CD4-positive, CD25-positive, alpha-beta regulatory T cell (primary cell): ENCODE data around the gene INTS13. TPM values are rescaled to one million over a fixed set of nuclear protein-coding genes. Genes with fewer than 3 reads are reported as not detected.
A peak's percentile ranks its signal among the peaks of the same experiment; 100 is the strongest.
"Not testable (repeated sequence)": the region's sequence is repeated elsewhere in the genome, so short reads cannot be mapped to it uniquely, and the experiment has no call there.

Experiments
- ATAC-seq, 2 donors: fragments of 150-1000 bp; cut with Tn5 transposase; one replicate each; pipeline ENCODE4 v1.10.0; 2021; ENCODE audit warnings: low read depth in 2 of 2, moderate number of reproducible peaks in 2 of 2, moderate library complexity in 1 of 2
- DNase-seq, 3 donors: peaks; one replicate each; pipeline versions ENCODE4 v3.0.0 to v3.0.0-alpha.2; 2012 to 2022; ENCODE audit warnings: mixed read lengths in 1 of 3
- H3K27ac ChIP-seq: one replicate; pipeline ENCODE4 v1.7.0; 2013; ENCODE audit warnings: mild to moderate bottlenecking, low read length; ENCODE audit not compliant: insufficient read depth, poor library complexity, severe bottlenecking
- H3K27me3 ChIP-seq: one replicate; pipeline ENCODE4 v1.7.0; 2013; ENCODE audit warnings: low read length; ENCODE audit not compliant: control insufficient read depth, insufficient read depth
- H3K36me3 ChIP-seq: one replicate; pipeline ENCODE4 v1.7.0; 2013; ENCODE audit warnings: mild to moderate bottlenecking, low read length, moderate library complexity; ENCODE audit not compliant: control insufficient read depth, insufficient read depth
- H3K4me1 ChIP-seq: 2 replicates; pipeline ENCODE4 v1.7.0; 2013; ENCODE audit warnings: mild to moderate bottlenecking, low read length; ENCODE audit not compliant: insufficient read depth, control insufficient read depth, poor library complexity, severe bottlenecking
- H3K4me3 ChIP-seq: one replicate; pipeline ENCODE4 v1.7.0; 2013; ENCODE audit warnings: low read depth, mild to moderate bottlenecking, low read length, moderate library complexity
- H3K9me3 ChIP-seq, 2 experiments: 1 replicate in 1 of 2; 2 replicates in 1 of 2; pipeline ENCODE4 v1.7.0; 2013; ENCODE audit warnings: low read length in 2 of 2, mild to moderate bottlenecking in 1 of 2, moderate library complexity in 1 of 2; ENCODE audit not compliant: control insufficient read depth in 2 of 2
- H3K27ac Mint-ChIP-seq, 3 donors: one replicate each; pipeline ENCODE4 v1.8.0; 2020 to 2022; ENCODE audit warnings: mild to moderate bottlenecking in 3 of 3, mixed read lengths in 3 of 3, moderate library complexity in 2 of 3
- H3K27me3 Mint-ChIP-seq: one replicate; pipeline ENCODE4 v1.8.0; 2022; ENCODE audit warnings: mild to moderate bottlenecking, mixed read lengths
- H3K36me3 Mint-ChIP-seq: one replicate; pipeline ENCODE4 v1.8.0; 2020; ENCODE audit warnings: mixed read lengths
- H3K4me1 Mint-ChIP-seq, 4 donors: one replicate each; pipeline ENCODE4 v1.8.0; 2020 to 2022; ENCODE audit warnings: mixed read lengths in 4 of 4, mild to moderate bottlenecking in 1 of 4
- H3K4me3 Mint-ChIP-seq, 4 donors: one replicate each; pipeline ENCODE4 v1.8.0; 2020 to 2022; ENCODE audit warnings: mild to moderate bottlenecking in 4 of 4, mixed read lengths in 4 of 4, moderate library complexity in 3 of 4
- H3K9me3 Mint-ChIP-seq, 7 donors: one replicate each; pipeline ENCODE4 v1.8.0; 2020 to 2022; ENCODE audit warnings: mixed read lengths in 7 of 7, mild to moderate bottlenecking in 3 of 7, moderate library complexity in 2 of 7
- polyA plus RNA-seq, 4 donors: library from polyadenylated mRNA; unstranded; fragments of 300-500 nt; fragmentation: Illumina TruSeq; gene quantifications; one replicate each; pipeline ENCODE4 v1.2.3, GENCODE V29; 2021
- total RNA-seq: library from RNA; stranded (reverse); gene quantifications from one replicate; pipeline ENCODE4 v1.2.3, GENCODE V29; 2022

Gene INTS13
- total and polyA plus RNA-seq, 5 donors from 2014 or later = 28.8 to 42.5 (median 32.0) TPM

- Mint-ChIP-seq H3K27me3 (no peaks in the 10 kb centered on the region), H3K36me3 (peaks cover 57% of the 10 kb centered on the region), H3K27ac (no peak overlapping the region), H3K4me3 (no peak overlapping the region), H3K4me1 (peaks cover 7 to 26% (median 19%) of the 10 kb centered on the region in 4 donors), H3K9me3 (peaks cover 0 to 6% (median 3%) of the 10 kb centered on the region in 7 donors)
- H3K27ac ChIP-seq = no peak overlapping the region
- no peaks in the 10 kb centered on the region for H3K4me1 ChIP-seq
- ATAC-seq (no peak), DNase-seq (no peak)
- H3K9me3 ChIP-seq = no peaks in the 10 kb centered on the region
- peaks cover 43% of the 10 kb centered on the region for H3K36me3 ChIP-seq
- H3K27me3 ChIP-seq = no peaks in the 10 kb centered on the region
- no peak overlapping the region for H3K4me3 ChIP-seq
Observed at GRCh38 chr12:26906024-26906423, 31.8 kb downstream of the INTS13 start.

DNA sequence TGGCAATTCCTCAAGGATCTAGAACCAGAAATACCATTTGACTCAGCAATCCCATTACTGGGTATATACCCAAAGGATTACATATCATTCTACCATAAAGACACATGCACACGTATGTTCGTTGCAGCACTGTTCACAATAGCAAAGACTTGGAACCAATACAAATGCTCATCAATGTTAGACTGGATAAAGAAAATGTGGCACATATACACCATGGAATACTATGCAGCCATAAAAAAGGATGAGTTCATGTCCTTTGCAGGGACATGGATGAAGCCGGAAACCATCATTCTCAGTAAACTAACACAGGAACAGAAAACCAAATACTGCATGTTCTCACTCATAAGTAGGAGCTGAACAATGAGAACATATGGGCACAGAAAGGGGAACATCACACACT, 34.4 kb downstream of the INTS13 start:
- peaks cover 33% of the 10 kb centered on the region for H3K36me3 ChIP-seq
- H3K9me3 ChIP-seq, ATAC-seq, H3K9me3 Mint-ChIP-seq, DNase-seq, H3K27me3 ChIP-seq, H3K4me1 ChIP-seq, H3K27ac Mint-ChIP-seq, H3K27ac ChIP-seq, H3K4me3 Mint-ChIP-seq, H3K27me3 Mint-ChIP-seq, H3K4me3 ChIP-seq: not testable (repeated sequence)
- Mint-ChIP-seq H3K36me3 (peaks cover 59% of the 10 kb centered on the region), H3K4me1 (peaks cover 7 to 30% (median 18%) of the 10 kb centered on the region in 4 donors)

DNA sequence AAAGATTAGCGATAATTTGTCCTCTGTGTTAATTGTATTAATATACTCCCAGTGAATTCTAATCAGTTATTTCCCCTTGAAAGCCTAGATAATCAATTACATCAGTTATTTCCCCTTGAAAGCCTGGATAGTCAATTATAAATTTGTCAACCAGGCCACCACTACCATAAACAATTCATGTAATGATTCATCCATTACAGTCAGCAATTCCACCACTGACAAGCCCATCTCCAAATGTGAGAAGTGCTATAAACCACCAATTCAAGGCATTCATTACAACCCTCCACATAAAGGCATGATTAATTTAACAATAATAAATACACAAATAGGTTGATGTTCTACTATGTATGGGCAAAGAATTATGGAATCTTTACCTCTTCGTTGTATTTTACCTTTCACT, 40.9 kb downstream of the INTS13 start:
- ATAC-seq = no peak
- no peaks in the 10 kb centered on the region for H3K9me3 ChIP-seq
- H3K27me3 ChIP-seq = no peaks in the 10 kb centered on the region
- H3K4me3 ChIP-seq = no peak overlapping the region
- DNase-seq = no peak
- H3K27me3 Mint-ChIP-seq = no peaks in the 10 kb centered on the region
- peaks cover 26% of the 10 kb centered on the region for H3K36me3 Mint-ChIP-seq
- peaks cover 0 to 3% (median 0%) of the 10 kb centered on the region in 7 donors for H3K9me3 Mint-ChIP-seq
- peaks cover 5% of the 10 kb centered on the region for H3K36me3 ChIP-seq
- H3K4me3 Mint-ChIP-seq = no peak overlapping the region
- H3K27ac Mint-ChIP-seq = peak overlapping the region in 1 of 3 donors; percentile 2
- peaks cover 0 to 12% (median 9%) of the 10 kb centered on the region in 4 donors for H3K4me1 Mint-ChIP-seq
- H3K4me1 ChIP-seq = no peaks in the 10 kb centered on the region
- H3K27ac ChIP-seq = no peak overlapping the region

- H3K4me1 ChIP-seq = no peaks in the 10 kb centered on the region
- peaks cover 15% of the 10 kb centered on the region for H3K36me3 Mint-ChIP-seq
- no peak for DNase-seq
- no peaks in the 10 kb centered on the region for H3K9me3 Mint-ChIP-seq
- no peak for ATAC-seq
- H3K27me3 Mint-ChIP-seq = no peaks in the 10 kb centered on the region
- H3K36me3 ChIP-seq = peaks cover 5% of the 10 kb centered on the region
- peaks cover 0 to 7% (median 5%) of the 10 kb centered on the region in 4 donors for H3K4me1 Mint-ChIP-seq
- no peak overlapping the region for H3K27ac Mint-ChIP-seq
- H3K27ac ChIP-seq = no peak overlapping the region
- H3K4me3 Mint-ChIP-seq = no peak overlapping the region
- no peaks in the 10 kb centered on the region for H3K27me3 ChIP-seq
- H3K9me3 ChIP-seq = no peaks in the 10 kb centered on the region
- H3K4me3 ChIP-seq = no peak overlapping the region
Observed at GRCh38 chr12:26895672-26896071, 42.1 kb downstream of the INTS13 start.

- peaks cover 0 to 4% (median 0%) of the 10 kb centered on the region in 4 donors for H3K4me1 Mint-ChIP-seq
- no peaks in the 10 kb centered on the region for H3K9me3 ChIP-seq
- no peak overlapping the region for H3K4me3 Mint-ChIP-seq
- H3K27me3 Mint-ChIP-seq = no peaks in the 10 kb centered on the region
- H3K9me3 Mint-ChIP-seq = no peaks in the 10 kb centered on the region
- no peaks in the 10 kb centered on the region for H3K27me3 ChIP-seq
- no peaks in the 10 kb centered on the region for H3K36me3 ChIP-seq
- no peak overlapping the region for H3K4me3 ChIP-seq
- DNase-seq (no peak), ATAC-seq (no peak)
- H3K27ac Mint-ChIP-seq = peak overlapping the region in 1 of 3 donors; percentile 7
- H3K36me3 Mint-ChIP-seq = peaks cover 4% of the 10 kb centered on the region
- H3K27ac ChIP-seq = no peak overlapping the region
- H3K4me1 ChIP-seq = no peaks in the 10 kb centered on the region
Observed at GRCh38 chr12:26891704-26892103, 46.1 kb downstream of the INTS13 start.

GRCh38 chr12:26890784-26891183, 47.0 kb downstream of the INTS13 start:
- Histone ChIP-seq H3K36me3 (no peaks in the 10 kb centered on the region), H3K9me3 (no peaks in the 10 kb centered on the region), H3K4me1 (no peaks in the 10 kb centered on the region), H3K27ac (no peak overlapping the region), H3K4me3 (no peak overlapping the region), H3K27me3 (no peaks in the 10 kb centered on the region)
- no peak overlapping the region for H3K4me3 Mint-ChIP-seq
- no peaks in the 10 kb centered on the region for H3K27me3 Mint-ChIP-seq
- DNase-seq = no peak
- ATAC-seq = no peak
- no peak overlapping the region for H3K27ac Mint-ChIP-seq
- peaks cover 0 to 4% (median 1%) of the 10 kb centered on the region in 4 donors for H3K4me1 Mint-ChIP-seq
- H3K9me3 Mint-ChIP-seq = no peaks in the 10 kb centered on the region
- H3K36me3 Mint-ChIP-seq = peaks cover 4% of the 10 kb centered on the region

- Mint-ChIP-seq H3K4me1 (peaks cover 4 to 8% (median 8%) of the 10 kb centered on the region in 4 donors), H3K36me3 (peaks cover 7% of the 10 kb centered on the region), H3K27me3 (peaks cover 19% of the 10 kb centered on the region), H3K4me3 (peak overlapping the region in 2 of 4 donors; percentile 19 to 57), H3K9me3 (peaks cover 0 to 3% (median 0%) of the 10 kb centered on the region in 7 donors), H3K27ac (peak overlapping the region in 1 of 3 donors; percentile 24)
- Histone ChIP-seq H3K27me3 (peaks cover 2% of the 10 kb centered on the region), H3K4me1 (peaks cover 5% of the 10 kb centered on the region), H3K27ac (no peak overlapping the region), H3K9me3 (peaks cover 0 to 3% of the 10 kb centered on the region in 2 experiments), H3K36me3 (no peaks in the 10 kb centered on the region), H3K4me3 (peak overlapping the region; percentile 22)
- DNase-seq (peak; percentile 71 to 89 (median 84)), ATAC-seq (peak; percentile 94 to 96)
Observed at GRCh38 chr12:26884765-26885576, 52.8 kb downstream of the INTS13 start.

GRCh38 chr12:26880625-26881024, 57.2 kb downstream of the INTS13 start:
- ATAC-seq = no peak
- H3K27me3 Mint-ChIP-seq = peaks cover 19% of the 10 kb centered on the region

More at GRCh38 chr12:26880625-26881024, 57.2 kb downstream of the INTS13 start:
- Histone ChIP-seq H3K27ac (no peak overlapping the region), H3K36me3 (no peaks in the 10 kb centered on the region), H3K9me3 (peaks cover 0 to 3% of the 10 kb centered on the region in 2 experiments), H3K4me1 (peaks cover 5% of the 10 kb centered on the region), H3K4me3 (no peak overlapping the region), H3K27me3 (peaks cover 2% of the 10 kb centered on the region)
- DNase-seq = no peak
- Mint-ChIP-seq H3K4me3 (no peak overlapping the region), H3K4me1 (peaks cover 0 to 8% (median 8%) of the 10 kb centered on the region in 4 donors), H3K36me3 (peaks cover 7% of the 10 kb centered on the region), H3K9me3 (peaks cover 0 to 3% (median 0%) of the 10 kb centered on the region in 7 donors), H3K27ac (no peak overlapping the region)
